ENCODE data around the gene HDAC9. TPM values are rescaled to one million over a fixed set of nuclear protein-coding genes. Genes with fewer than 3 reads are reported as not detected.

HDAC9 gene
- total and polyA plus RNA-seq, 11 donors = 4.8 to 62.9 (median 30.6) TPM

- H3K4me1 ChIP-seq = peaks cover 0 to 35% (median 10%) of the 10 kb centered on the region in 12 donors
- ATAC-seq (peak in 1 of 4 donors; percentile 29), DNase-seq (no peak)
- H3K9me3 ChIP-seq = no peaks in the 10 kb centered on the region
- no peaks in the 10 kb centered on the region for H3K27me3 ChIP-seq
- WGBS, 4 donors = 66 to 77% (median 67%) methylated on average over 3 of the region's 3 CpGs
- intact Hi-C loops (cut with DNase I) = loop anchor here (1.0 to 5.0 kb wide), 6 partner anchors 68 to 218 kb away; partner anchors contain the start of gene HDAC9 (in 2 of the 10)
- no peak overlapping the region for H3K27ac ChIP-seq
- no peaks in the 10 kb centered on the region for H3K36me3 ChIP-seq
- TF ChIP-seq, protein P1, sequence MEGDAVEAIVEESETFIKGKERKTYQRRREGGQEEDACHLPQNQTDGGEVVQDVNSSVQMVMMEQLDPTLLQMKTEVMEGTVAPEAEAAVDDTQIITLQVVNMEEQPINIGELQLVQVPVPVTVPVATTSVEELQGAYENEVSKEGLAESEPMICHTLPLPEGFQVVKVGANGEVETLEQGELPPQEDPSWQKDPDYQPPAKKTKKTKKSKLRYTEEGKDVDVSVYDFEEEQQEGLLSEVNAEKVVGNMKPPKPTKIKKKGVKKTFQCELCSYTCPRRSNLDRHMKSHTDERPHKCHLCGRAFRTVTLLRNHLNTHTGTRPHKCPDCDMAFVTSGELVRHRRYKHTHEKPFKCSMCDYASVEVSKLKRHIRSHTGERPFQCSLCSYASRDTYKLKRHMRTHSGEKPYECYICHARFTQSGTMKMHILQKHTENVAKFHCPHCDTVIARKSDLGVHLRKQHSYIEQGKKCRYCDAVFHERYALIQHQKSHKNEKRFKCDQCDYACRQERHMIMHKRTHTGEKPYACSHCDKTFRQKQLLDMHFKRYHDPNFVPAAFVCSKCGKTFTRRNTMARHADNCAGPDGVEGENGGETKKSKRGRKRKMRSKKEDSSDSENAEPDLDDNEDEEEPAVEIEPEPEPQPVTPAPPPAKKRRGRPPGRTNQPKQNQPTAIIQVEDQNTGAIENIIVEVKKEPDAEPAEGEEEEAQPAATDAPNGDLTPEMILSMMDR (IDR thresholded peaks at IDR 0.05) = no peak
- no peak for TF ChIP-seq POLR2A (IDR thresholded peaks at IDR 0.05)
- no peak overlapping the region for H3K4me3 ChIP-seq
Measured at GRCh38 chr7:18570441-18570840, 74.9 kb downstream of the HDAC9 start.

DNA sequence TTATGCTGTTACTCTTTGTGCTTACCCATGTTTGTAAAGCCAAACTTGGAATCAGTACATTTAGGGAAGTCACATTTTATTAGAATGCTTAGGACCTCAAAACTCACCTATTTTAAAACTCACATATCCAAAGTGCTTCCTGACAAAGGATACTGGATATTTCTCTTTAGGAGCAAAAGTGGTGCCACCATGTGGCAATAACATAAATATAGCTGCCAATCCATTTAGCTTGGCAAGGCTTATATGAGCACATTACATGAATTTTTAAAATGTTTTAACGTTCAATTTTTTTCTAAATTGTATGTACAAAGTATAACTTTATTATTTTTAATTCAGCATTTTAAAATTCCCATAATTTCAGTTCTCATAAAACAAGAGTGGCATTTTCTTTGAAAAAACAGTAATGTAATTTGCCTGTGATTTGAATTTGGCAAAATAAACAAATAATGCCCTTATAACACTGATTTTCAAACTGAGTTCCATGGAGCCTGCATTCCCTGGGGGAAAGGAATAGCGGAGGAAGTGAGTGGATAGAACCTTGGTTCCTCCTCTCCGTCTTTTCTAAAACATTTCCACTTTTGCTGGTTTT is 75.4 kb downstream of the HDAC9 start:
- 49 to 58% (median 51%) methylated on average over 3 of the region's 3 CpGs for WGBS, 4 donors
- no peaks in the 10 kb centered on the region for H3K9me3 ChIP-seq
- no peak for DNase-seq
- H3K27ac ChIP-seq = no peak overlapping the region
- no peak for TF ChIP-seq POLR2A (IDR thresholded peaks at IDR 0.05)
- TF ChIP-seq, protein P1 (IDR thresholded peaks at IDR 0.05) = peak; percentile 16 to 69 (median 52)
- H3K36me3 ChIP-seq = no peaks in the 10 kb centered on the region
- H3K27me3 ChIP-seq = no peaks in the 10 kb centered on the region
- intact Hi-C loops (cut with DNase I) = loop anchor here (1.0 to 5.0 kb wide), 6 partner anchors 69 to 219 kb away; partner anchors contain the start of gene HDAC9 (in 2 of the 10)
- ATAC-seq = peak in 3 of 4 donors; percentile 37 to 41 (median 38)
- H3K4me1 ChIP-seq = peaks cover 0 to 35% (median 8%) of the 10 kb centered on the region in 12 donors
- no peak overlapping the region for H3K4me3 ChIP-seq

- no peaks in the 10 kb centered on the region for H3K27me3 ChIP-seq
- no peak overlapping the region for H3K4me3 ChIP-seq
- TF ChIP-seq, protein P1 (IDR thresholded peaks at IDR 0.05) = no peak
- no peak for TF ChIP-seq POLR2A (IDR thresholded peaks at IDR 0.05)
- no peak for DNase-seq
- peaks cover 0 to 37% (median 8%) of the 10 kb centered on the region in 12 donors for H3K4me1 ChIP-seq
- ATAC-seq = no peak
- intact Hi-C loops (cut with DNase I) = loop anchor here in 8 of 10 donors (5.0 kb wide), 4 partner anchors 70 to 220 kb away; partner anchors contain the start of gene HDAC9 (in 1 of the 8)
- no peaks in the 10 kb centered on the region for H3K9me3 ChIP-seq
- H3K36me3 ChIP-seq = no peaks in the 10 kb centered on the region
- WGBS, 4 donors = 86 to 91% (median 89%) methylated on average over 4 of the region's 4 CpGs
- no peak overlapping the region for H3K27ac ChIP-seq
Measured at GRCh38 chr7:18572154-18572553, 76.6 kb downstream of the HDAC9 start.

DNA sequence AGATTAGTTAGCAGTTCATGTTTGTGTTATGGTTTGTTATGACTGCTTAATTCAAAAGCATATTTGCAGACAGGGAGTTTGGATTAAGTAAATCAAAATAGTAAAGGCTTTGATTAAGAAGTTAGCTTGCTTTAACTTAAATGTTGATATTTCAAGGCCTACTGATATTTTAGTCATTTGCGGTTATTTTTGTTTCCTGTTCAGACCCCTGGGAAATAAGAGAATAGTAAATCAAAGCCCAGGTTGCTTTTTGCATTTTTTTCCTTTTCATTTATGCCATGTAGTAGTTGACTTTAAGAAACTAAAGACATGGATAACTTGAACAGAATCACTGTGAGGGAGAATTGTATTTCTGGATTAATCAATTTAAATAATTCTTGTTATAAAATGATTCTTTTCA is 77.3 kb downstream of the HDAC9 start:
- no peak for TF ChIP-seq POLR2A (IDR thresholded peaks at IDR 0.05)
- TF ChIP-seq, protein P1 (IDR thresholded peaks at IDR 0.05) = no peak
- Histone ChIP-seq H3K27ac (peak overlapping the region in 2 of 12 donors; percentile 4 to 44), H3K4me3 (no peak overlapping the region), H3K36me3 (no peaks in the 10 kb centered on the region), H3K4me1 (peaks cover 0 to 40% (median 8%) of the 10 kb centered on the region in 12 donors), H3K9me3 (no peaks in the 10 kb centered on the region), H3K27me3 (no peaks in the 10 kb centered on the region)
- no peak for DNase-seq
- intact Hi-C loops (cut with DNase I) = loop anchor here in 8 of 10 donors (5.0 kb wide), 4 partner anchors 71 to 221 kb away; partner anchors contain the start of gene HDAC9 (in 1 of the 8)
- WGBS, 4 donors = 71 to 78% (median 75%) methylated on average over 1 of the region's 1 CpG
- no peak for ATAC-seq
